HepG2 (cell line): ENCODE results near the gene PRKACG. TPM values are rescaled to one million over a fixed set of nuclear protein-coding genes. Genes with fewer than 3 reads are reported as not detected.

Source experiments
- CBX1 ChIP-seq: IDR thresholded peaks from one replicate; pipeline ENCODE4 v1.6.1; 2016; ENCODE audit warnings: antibody characterized with exemption, low read depth
- HMGXB3 ChIP-seq: sonication (generic); formaldehyde crosslinking; IDR thresholded peaks from 2 replicates; pipeline ENCODE4 v1.4.0; 2020; ENCODE audit warnings: missing genetic modification reagents, borderline replicate concordance
- HOXA3 ChIP-seq: sonication (generic); formaldehyde crosslinking; IDR thresholded peaks from 2 replicates; pipeline ENCODE4 v1.5.0; 2020; ENCODE audit warnings: missing genetic modification reagents
- MBD4 ChIP-seq: IDR thresholded peaks from 2 replicates; pipeline ENCODE4 v1.6.1; 2012; ENCODE audit warnings: low read length, inconsistent platforms, borderline replicate concordance
- MXD4 ChIP-seq: IDR thresholded peaks from 2 replicates; pipeline ENCODE4 v1.6.1; 2016; ENCODE audit warnings: mild to moderate bottlenecking, missing biosample characterization, missing genetic modification reagents
- PPARG ChIP-seq: conservative IDR thresholded peaks from 2 replicates; pipeline ENCODE4 v1.6.1; 2016; ENCODE audit warnings: missing biosample characterization, missing genetic modification reagents
- RFXANK ChIP-seq: IDR thresholded peaks from 2 replicates; pipeline ENCODE4 v1.6.1; 2016
- RNF2 ChIP-seq: fragments of 450-650 bp; conservative IDR thresholded peaks from 2 replicates; pipeline ENCODE4 v1.6.1; 2016; ENCODE audit warnings: low read depth
- ZNF180 ChIP-seq: sonication (generic); formaldehyde crosslinking; IDR thresholded peaks from 2 replicates; pipeline ENCODE4 v1.4.0; 2020; ENCODE audit warnings: low read depth, missing genetic modification reagents, borderline replicate concordance
- ZNF3 ChIP-seq: IDR thresholded peaks from 2 replicates; pipeline ENCODE4 v1.7.0; 2017; ENCODE audit warnings: inconsistent platforms
- ZNF383 ChIP-seq: sonication (generic); formaldehyde crosslinking; IDR thresholded peaks from 2 replicates; pipeline ENCODE4 v1.4.0; 2020; ENCODE audit warnings: missing genetic modification reagents, mild to moderate bottlenecking, borderline replicate concordance
- ZNF713 ChIP-seq: sonication (generic); formaldehyde crosslinking; IDR thresholded peaks from 2 replicates; pipeline ENCODE4 v1.4.0; 2020; ENCODE audit warnings: mild to moderate bottlenecking, missing genetic modification reagents
- ZSCAN22 ChIP-seq: sonication (generic); formaldehyde crosslinking; IDR thresholded peaks from 2 replicates; pipeline ENCODE4 v1.4.0; 2020; ENCODE audit warnings: mild to moderate bottlenecking, missing genetic modification reagents
- polyA plus RNA-seq, 8 experiments: library from polyadenylated mRNA; depleted of rRNA in 3 of 8; stranded (reverse) in 7 of 8; unstranded in 1 of 8; fragments of >200 nt; fragmentation: Illumina TruSeq in 4 of 8; extraction: Trizol in 4 of 8; gene quantifications; 2 replicates each; pipeline versions ENCODE4 v1.2.1 to v1.2.3, GENCODE V29; 2011 to 2016; ENCODE audit warnings: low read depth in 4 of 8, missing spikeins in 1 of 8, mixed read lengths in 1 of 8; ENCODE audit not compliant: insufficient read depth in 1 of 8
- total RNA-seq, 5 experiments: library from RNA; depleted of rRNA; stranded (reverse); fragments of >200 nt; fragmentation: Illumina TruSeq; extraction: Trizol; gene quantifications; 2 replicates each; pipeline ENCODE4 v1.2.3, GENCODE V29; 2016; ENCODE audit warnings: low read depth in 1 of 5
- TF ChIP-seq, protein P1 (sequence below): sonication (generic); formaldehyde crosslinking; IDR thresholded peaks from 2 replicates; pipeline ENCODE4 v1.4.0; 2020; ENCODE audit warnings: missing genetic modification reagents
- TF ChIP-seq, protein P2 (sequence below): sonication (generic); formaldehyde crosslinking; IDR thresholded peaks from 2 replicates; pipeline ENCODE4 v1.5.0; 2020; ENCODE audit warnings: missing genetic modification reagents, mild to moderate bottlenecking, borderline replicate concordance
- TF ChIP-seq, protein P3 (sequence below): sonication (generic); formaldehyde crosslinking; IDR thresholded peaks from 2 replicates; pipeline ENCODE4 v1.4.0; 2020; ENCODE audit warnings: missing genetic modification reagents
- TF ChIP-seq, protein P4 (sequence below): sonication (generic); formaldehyde crosslinking; IDR thresholded peaks from 2 replicates; pipeline ENCODE4 v1.4.0; 2020; ENCODE audit warnings: mild to moderate bottlenecking, missing genetic modification reagents, borderline replicate concordance
- TF ChIP-seq, protein P5 (sequence below): sonication (generic); formaldehyde crosslinking; IDR thresholded peaks from 2 replicates; pipeline ENCODE4 v1.8.1; 2023; ENCODE audit warnings: mild to moderate bottlenecking, inconsistent platforms, moderate library complexity, missing genetic modification reagents, borderline replicate concordance

The PRKACG gene
- total and polyA plus RNA-seq, 2 of the 13 experiments (the other 11 are each of a cell fraction or from before 2014, with no cell fraction given): not detected

DNA sequence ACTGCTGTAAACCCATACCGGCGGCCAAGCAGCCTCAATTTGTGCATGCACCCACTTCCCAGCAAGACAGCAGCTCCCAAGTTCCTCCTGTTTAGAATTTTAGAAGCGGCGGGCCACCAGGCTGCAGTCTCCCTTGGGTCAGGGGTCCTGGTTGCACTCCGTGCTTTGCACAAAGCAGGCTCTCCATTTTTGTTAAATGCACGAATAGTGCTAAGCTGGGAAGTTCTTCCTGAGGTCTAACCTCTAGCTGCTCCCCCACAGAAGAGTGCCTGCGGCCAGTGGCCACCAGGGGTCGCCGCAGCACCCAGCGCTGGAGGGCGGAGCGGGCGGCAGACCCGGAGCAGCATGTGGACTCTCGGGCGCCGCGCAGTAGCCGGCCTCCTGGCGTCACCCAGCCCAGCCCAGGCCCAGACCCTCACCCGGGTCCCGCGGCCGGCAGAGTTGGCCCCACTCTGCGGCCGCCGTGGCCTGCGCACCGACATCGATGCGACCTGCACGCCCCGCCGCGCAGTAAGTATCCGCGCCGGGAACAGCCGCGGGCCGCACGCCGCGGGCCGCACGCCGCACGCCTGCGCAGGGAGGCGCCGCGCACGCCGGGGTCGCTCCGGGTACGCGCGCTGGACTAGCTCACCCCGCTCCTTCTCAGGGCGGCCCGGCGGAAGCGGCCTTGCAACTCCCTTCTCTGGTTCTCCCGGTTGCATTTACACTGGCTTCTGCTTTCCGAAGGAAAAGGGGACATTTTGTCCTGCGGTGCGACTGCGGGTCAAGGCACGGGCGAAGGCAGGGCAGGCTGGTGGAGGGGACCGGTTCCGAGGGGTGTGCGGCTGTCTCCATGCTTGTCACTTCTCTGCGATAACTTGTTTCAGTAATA, 21.8 kb upstream of the PRKACG start, which contains the start of gene FXN (continued):
- TF ChIP-seq RNF2: peak; percentile 88
- TF ChIP-seq, protein P1, sequence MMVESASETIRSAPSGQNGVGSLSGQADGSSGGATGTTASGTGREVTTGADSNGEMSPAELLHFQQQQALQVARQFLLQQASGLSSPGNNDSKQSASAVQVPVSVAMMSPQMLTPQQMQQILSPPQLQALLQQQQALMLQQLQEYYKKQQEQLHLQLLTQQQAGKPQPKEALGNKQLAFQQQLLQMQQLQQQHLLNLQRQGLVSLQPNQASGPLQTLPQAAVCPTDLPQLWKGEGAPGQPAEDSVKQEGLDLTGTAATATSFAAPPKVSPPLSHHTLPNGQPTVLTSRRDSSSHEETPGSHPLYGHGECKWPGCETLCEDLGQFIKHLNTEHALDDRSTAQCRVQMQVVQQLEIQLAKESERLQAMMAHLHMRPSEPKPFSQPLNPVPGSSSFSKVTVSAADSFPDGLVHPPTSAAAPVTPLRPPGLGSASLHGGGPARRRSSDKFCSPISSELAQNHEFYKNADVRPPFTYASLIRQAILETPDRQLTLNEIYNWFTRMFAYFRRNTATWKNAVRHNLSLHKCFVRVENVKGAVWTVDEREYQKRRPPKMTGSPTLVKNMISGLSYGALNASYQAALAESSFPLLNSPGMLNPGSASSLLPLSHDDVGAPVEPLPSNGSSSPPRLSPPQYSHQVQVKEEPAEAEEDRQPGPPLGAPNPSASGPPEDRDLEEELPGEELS (CRISPR knock-in tag): no peak; the same call in 1 of the 2 replicates
- peak; percentile 64; the same call in 1 of the 2 replicates for TF ChIP-seq HMGXB3 (CRISPR knock-in tag)
- TF ChIP-seq MBD4: no peak
- TF ChIP-seq, protein P2, sequence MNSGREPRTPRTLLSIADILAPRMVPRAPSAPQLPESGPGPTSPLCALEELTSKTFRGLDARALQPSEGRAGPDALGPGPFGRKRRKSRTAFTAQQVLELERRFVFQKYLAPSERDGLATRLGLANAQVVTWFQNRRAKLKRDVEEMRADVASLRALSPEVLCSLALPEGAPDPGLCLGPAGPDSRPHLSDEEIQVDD (CRISPR knock-in tag): no peak
- no peak for TF ChIP-seq ZNF180 (CRISPR knock-in tag)
- peak; percentile 78 for TF ChIP-seq HOXA3
- TF ChIP-seq, protein P3, sequence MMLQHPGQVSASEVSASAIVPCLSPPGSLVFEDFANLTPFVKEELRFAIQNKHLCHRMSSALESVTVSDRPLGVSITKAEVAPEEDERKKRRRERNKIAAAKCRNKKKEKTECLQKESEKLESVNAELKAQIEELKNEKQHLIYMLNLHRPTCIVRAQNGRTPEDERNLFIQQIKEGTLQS: peak; percentile 14; the same call in 1 of the 2 replicates
- peak; percentile 69; the same call in 1 of the 2 replicates for TF ChIP-seq PPARG (CRISPR knock-in tag)
- TF ChIP-seq ZSCAN22 (CRISPR knock-in tag): no peak
- TF ChIP-seq, protein P4, sequence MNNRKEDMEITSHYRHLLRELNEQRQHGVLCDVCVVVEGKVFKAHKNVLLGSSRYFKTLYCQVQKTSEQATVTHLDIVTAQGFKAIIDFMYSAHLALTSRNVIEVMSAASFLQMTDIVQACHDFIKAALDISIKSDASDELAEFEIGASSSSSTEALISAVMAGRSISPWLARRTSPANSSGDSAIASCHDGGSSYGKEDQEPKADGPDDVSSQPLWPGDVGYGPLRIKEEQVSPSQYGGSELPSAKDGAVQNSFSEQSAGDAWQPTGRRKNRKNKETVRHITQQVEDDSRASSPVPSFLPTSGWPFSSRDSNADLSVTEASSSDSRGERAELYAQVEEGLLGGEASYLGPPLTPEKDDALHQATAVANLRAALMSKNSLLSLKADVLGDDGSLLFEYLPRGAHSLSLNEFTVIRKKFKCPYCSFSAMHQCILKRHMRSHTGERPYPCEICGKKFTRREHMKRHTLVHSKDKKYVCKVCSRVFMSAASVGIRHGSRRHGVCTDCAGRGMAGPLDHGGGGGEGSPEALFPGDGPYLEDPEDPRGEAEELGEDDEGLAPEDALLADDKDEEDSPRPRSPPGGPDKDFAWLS (CRISPR knock-in tag): no peak
- no peak for TF ChIP-seq ZNF383 (CRISPR knock-in tag)
- TF ChIP-seq ZNF713 (CRISPR knock-in tag): no peak; the same call in 1 of the 2 replicates
- peak; percentile 98 for TF ChIP-seq CBX1
- TF ChIP-seq ZNF3 (CRISPR knock-in tag): peak; percentile 60; the same call in 1 of the 2 replicates
- TF ChIP-seq MXD4 (CRISPR knock-in tag): peak; percentile 81; the same call in 1 of the 2 replicates
- TF ChIP-seq RFXANK (CRISPR knock-in tag): 0 out of 2 replicates have a peak, but pooled peaks have one; percentile 32
- TF ChIP-seq, protein P5, sequence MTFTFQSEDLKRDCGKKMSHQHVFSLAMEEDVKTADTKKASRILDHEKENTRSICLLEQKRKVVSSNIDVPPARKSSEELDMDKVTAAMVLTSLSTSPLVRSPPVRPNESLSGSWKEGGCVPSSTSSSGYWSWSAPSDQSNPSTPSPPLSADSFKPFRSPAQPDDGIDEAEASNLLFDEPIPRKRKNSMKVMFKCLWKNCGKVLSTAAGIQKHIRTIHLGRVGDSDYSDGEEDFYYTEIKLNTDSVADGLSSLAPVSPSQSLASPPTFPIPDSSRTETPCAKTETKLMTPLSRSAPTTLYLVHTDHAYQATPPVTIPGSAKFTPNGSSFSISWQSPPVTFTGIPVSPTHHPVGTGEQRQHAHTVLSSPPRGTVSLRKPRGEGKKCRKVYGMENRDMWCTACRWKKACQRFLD (CRISPR knock-in tag): no peak; the same call in 1 of the 2 replicates
